OCI-LY3 (cell line): ENCODE results near the gene UBA6.

Experiments used
- CTCF ChIP-seq: fragments of 200-600, 300-600 bp; sonication (generic); IDR thresholded peaks from 2 replicates; pipeline ENCODE4 v1.5.1; 2014; ENCODE audit warnings: antibody characterized with exemption, low read length, low read depth
- EZH2phosphoT487 ChIP-seq: fragments of 200-600 bp; shearing (Covaris generic); IDR thresholded peaks from 2 replicates; pipeline ENCODE4 v1.6.1; 2018; ENCODE audit warnings: antibody characterized with exemption, mixed run types, low read depth

- TF ChIP-seq CTCF (no peak), EZH2phosphoT487 (no peak)
These were observed 97.5 kb downstream of the UBA6 start for GRCh38 chr4:67603310-67604028.
